Naive B cell (primary cell): ENCODE data around the gene YY2. TPM values are rescaled to one million over a fixed set of nuclear protein-coding genes. Genes with fewer than 3 reads are reported as not detected.
"Not testable (repeated sequence)": the region's sequence is repeated elsewhere in the genome, so short reads cannot be mapped to it uniquely, and the experiment has no call there.

Experiments used
- ATAC-seq, 2 donors: fragments of 150-1000 bp; cut with Tn5 transposase; 2 replicates each; pipeline ENCODE4 v1.10.0; 2021; ENCODE audit warnings: low read depth in 2 of 2, mild to moderate bottlenecking in 2 of 2, moderate library complexity in 2 of 2
- DNase-seq: peaks from one replicate; pipeline ENCODE4 v3.0.0; 2022
- H3K27ac Mint-ChIP-seq, 6 donors: one replicate each; pipeline ENCODE4 v1.8.0; 2020 to 2022; ENCODE audit warnings: mild to moderate bottlenecking in 6 of 6, mixed read lengths in 6 of 6, moderate library complexity in 5 of 6, inconsistent platforms in 2 of 6
- H3K27me3 Mint-ChIP-seq, 3 donors: one replicate each; pipeline ENCODE4 v1.8.0; 2021 to 2022; ENCODE audit warnings: mixed read lengths in 3 of 3, mild to moderate bottlenecking in 1 of 3
- H3K36me3 Mint-ChIP-seq, 2 donors: one replicate each; pipeline ENCODE4 v1.8.0; 2020 to 2022; ENCODE audit warnings: mixed read lengths in 2 of 2, inconsistent platforms in 1 of 2, mild to moderate bottlenecking in 1 of 2
- H3K4me1 Mint-ChIP-seq, 3 donors: one replicate each; pipeline ENCODE4 v1.8.0; 2020 to 2022; ENCODE audit warnings: mixed read lengths in 3 of 3, inconsistent platforms in 1 of 3, mild to moderate bottlenecking in 1 of 3, moderate library complexity in 1 of 3
- H3K4me3 Mint-ChIP-seq, 8 donors: one replicate each; pipeline ENCODE4 v1.8.0; 2020 to 2022; ENCODE audit warnings: mild to moderate bottlenecking in 8 of 8, mixed read lengths in 8 of 8, moderate library complexity in 8 of 8, inconsistent platforms in 2 of 8
- H3K9me3 Mint-ChIP-seq, 7 donors: one replicate each; pipeline ENCODE4 v1.8.0; 2020 to 2022; ENCODE audit warnings: mixed read lengths in 7 of 7, mild to moderate bottlenecking in 5 of 7, inconsistent platforms in 2 of 7, moderate library complexity in 1 of 7
- polyA plus RNA-seq, 6 donors: library from polyadenylated mRNA; unstranded; fragments of 300-500 nt; fragmentation: Illumina TruSeq; gene quantifications; one replicate each; pipeline ENCODE4 v1.2.3, GENCODE V29; 2021; ENCODE audit warnings: low read depth in 6 of 6

The YY2 gene
- polyA plus RNA-seq, 6 donors from 2014 or later: 0.35 to 0.96 (median 0.65) TPM; not detected in 1

- H3K27ac Mint-ChIP-seq: no peak overlapping the region
- no peaks in the 10 kb centered on the region for H3K9me3 Mint-ChIP-seq
- peak overlapping the region in 1 of 8 donors; percentile 29 for H3K4me3 Mint-ChIP-seq
- H3K4me1 Mint-ChIP-seq: peaks cover 4 to 13% (median 10%) of the 10 kb centered on the region in 3 donors
- H3K36me3 Mint-ChIP-seq: peaks cover 0 to 4% of the 10 kb centered on the region in 2 donors
- H3K27me3 Mint-ChIP-seq: no peaks in the 10 kb centered on the region
- no peak for ATAC-seq
- DNase-seq: no peak
These were observed 12.6 kb upstream of the YY2 start for GRCh38 chrX:21843179-21843578.

- Mint-ChIP-seq H3K27me3 (no peaks in the 10 kb centered on the region), H3K36me3 (peaks cover 0 to 4% of the 10 kb centered on the region in 2 donors), H3K9me3 (no peaks in the 10 kb centered on the region), H3K4me1 (peaks cover 3 to 11% (median 9%) of the 10 kb centered on the region in 3 donors), H3K27ac (peak overlapping the region in 1 of 6 donors; percentile 88), H3K4me3 (no peak overlapping the region)
- no peak for DNase-seq
- no peak for ATAC-seq
These were observed 10.7 kb upstream of the YY2 start for GRCh38 chrX:21845096-21845495.

- DNase-seq (no peak), ATAC-seq (no peak)
- H3K9me3 Mint-ChIP-seq: no peaks in the 10 kb centered on the region
- peaks cover 0 to 4% of the 10 kb centered on the region in 2 donors for H3K36me3 Mint-ChIP-seq
- no peak overlapping the region for H3K4me3 Mint-ChIP-seq
- H3K27ac Mint-ChIP-seq: no peak overlapping the region
- H3K27me3 Mint-ChIP-seq: no peaks in the 10 kb centered on the region
- peaks cover 0 to 5% (median 0%) of the 10 kb centered on the region in 3 donors for H3K4me1 Mint-ChIP-seq
These were observed 8.4 kb upstream of the YY2 start for GRCh38 chrX:21847342-21847741.

- H3K27ac Mint-ChIP-seq: no peak overlapping the region
- peaks cover 0 to 4% (median 0%) of the 10 kb centered on the region in 7 donors for H3K9me3 Mint-ChIP-seq
- peaks cover 7 to 14% of the 10 kb centered on the region in 2 donors for H3K36me3 Mint-ChIP-seq
- no peak overlapping the region for H3K4me3 Mint-ChIP-seq
- DNase-seq (no peak), ATAC-seq (no peak)
- H3K4me1 Mint-ChIP-seq: peaks cover 0 to 2% (median 0%) of the 10 kb centered on the region in 3 donors
- no peaks in the 10 kb centered on the region for H3K27me3 Mint-ChIP-seq
These were observed 2.2 kb upstream of the YY2 start for GRCh38 chrX:21853578-21853977.

- no peak for ATAC-seq
- no peaks in the 10 kb centered on the region for H3K27me3 Mint-ChIP-seq
- no peak overlapping the region for H3K27ac Mint-ChIP-seq
- DNase-seq: no peak
- H3K36me3 Mint-ChIP-seq: peaks cover 7 to 14% of the 10 kb centered on the region in 2 donors
- H3K4me1 Mint-ChIP-seq: peaks cover 0 to 2% (median 0%) of the 10 kb centered on the region in 3 donors
- H3K9me3 Mint-ChIP-seq: peaks cover 0 to 4% (median 0%) of the 10 kb centered on the region in 7 donors
- H3K4me3 Mint-ChIP-seq: no peak overlapping the region
These were observed 717 bp downstream of the YY2 start for GRCh38 chrX:21856504-21856903.

GRCh38 chrX:21863241-21863640 is 7.5 kb downstream of the YY2 start:
- H3K27ac Mint-ChIP-seq: no peak overlapping the region
- no peak overlapping the region for H3K4me3 Mint-ChIP-seq

GRCh38 chrX:21865436-21865835 is 9.6 kb downstream of the YY2 start:
- Mint-ChIP-seq H3K9me3 (no peaks in the 10 kb centered on the region), H3K27ac (no peak overlapping the region), H3K4me1 (no peaks in the 10 kb centered on the region), H3K27me3 (no peaks in the 10 kb centered on the region), H3K36me3 (no peaks in the 10 kb centered on the region), H3K4me3 (no peak overlapping the region)
- DNase-seq (no peak), ATAC-seq (no peak)

More at GRCh38 chrX:21863241-21863640, 7.5 kb downstream of the YY2 start:
- ATAC-seq: no peak
- no peaks in the 10 kb centered on the region for H3K9me3 Mint-ChIP-seq
- no peaks in the 10 kb centered on the region for H3K27me3 Mint-ChIP-seq
- DNase-seq: no peak
- no peaks in the 10 kb centered on the region for H3K36me3 Mint-ChIP-seq
- peaks cover 0 to under 1% (median 0%) of the 10 kb centered on the region in 3 donors for H3K4me1 Mint-ChIP-seq

GRCh38 chrX:21870494-21870893 is 14.7 kb downstream of the YY2 start:
- H3K27me3 Mint-ChIP-seq: no peaks in the 10 kb centered on the region

GRCh38 chrX:21873063-21873775 is 17.4 kb downstream of the YY2 start:
- DNase-seq (no peak), ATAC-seq (no peak)
- Mint-ChIP-seq H3K27ac (no peak overlapping the region), H3K27me3 (no peaks in the 10 kb centered on the region), H3K9me3 (no peaks in the 10 kb centered on the region), H3K4me3 (no peak overlapping the region), H3K4me1 (no peaks in the 10 kb centered on the region), H3K36me3 (no peaks in the 10 kb centered on the region)

More at GRCh38 chrX:21870494-21870893, 14.7 kb downstream of the YY2 start:
- H3K9me3 Mint-ChIP-seq: no peaks in the 10 kb centered on the region
- ATAC-seq: no peak
- DNase-seq: no peak
- no peak overlapping the region for H3K27ac Mint-ChIP-seq
- H3K36me3 Mint-ChIP-seq: no peaks in the 10 kb centered on the region
- H3K4me3 Mint-ChIP-seq: no peak overlapping the region
- H3K4me1 Mint-ChIP-seq: no peaks in the 10 kb centered on the region

- not testable (repeated sequence) for ATAC-seq, H3K4me1 Mint-ChIP-seq, H3K4me3 Mint-ChIP-seq, H3K36me3 Mint-ChIP-seq, DNase-seq, H3K27me3 Mint-ChIP-seq, H3K9me3 Mint-ChIP-seq, H3K27ac Mint-ChIP-seq
These were observed 18.4 kb downstream of the YY2 start for GRCh38 chrX:21874182-21874581.

- peaks cover 0 to 4% (median 0%) of the 10 kb centered on the region in 7 donors for H3K9me3 Mint-ChIP-seq
- H3K4me1 Mint-ChIP-seq: no peaks in the 10 kb centered on the region
- peak overlapping the region in 1 of 6 donors; percentile 32 for H3K27ac Mint-ChIP-seq
- H3K36me3 Mint-ChIP-seq: no peaks in the 10 kb centered on the region
- no peak overlapping the region for H3K4me3 Mint-ChIP-seq
- H3K27me3 Mint-ChIP-seq: no peaks in the 10 kb centered on the region
- ATAC-seq: no peak
- no peak for DNase-seq
These were observed 19.2 kb downstream of the YY2 start for GRCh38 chrX:21875013-21875412.

GRCh38 chrX:21881881-21882574 is 26.2 kb downstream of the YY2 start:
- Mint-ChIP-seq H3K4me1 (no peaks in the 10 kb centered on the region), H3K27me3 (no peaks in the 10 kb centered on the region), H3K4me3 (no peak overlapping the region), H3K9me3 (peaks cover 0 to 4% (median 0%) of the 10 kb centered on the region in 7 donors), H3K27ac (no peak overlapping the region), H3K36me3 (peaks cover 0 to 8% of the 10 kb centered on the region in 2 donors)
- no peak for DNase-seq
- ATAC-seq: no peak

- Mint-ChIP-seq H3K36me3 (peaks cover 0 to 8% of the 10 kb centered on the region in 2 donors), H3K4me3 (no peak overlapping the region), H3K9me3 (peaks cover 0 to 4% (median 0%) of the 10 kb centered on the region in 7 donors), H3K4me1 (no peaks in the 10 kb centered on the region), H3K27me3 (no peaks in the 10 kb centered on the region), H3K27ac (no peak overlapping the region)
- no peak for DNase-seq
- ATAC-seq: no peak
These were observed 27.5 kb downstream of the YY2 start for GRCh38 chrX:21883258-21883657.

GRCh38 chrX:21885568-21885967 is 29.8 kb downstream of the YY2 start:
- H3K4me1 Mint-ChIP-seq: no peaks in the 10 kb centered on the region
- H3K36me3 Mint-ChIP-seq: peaks cover 0 to 7% of the 10 kb centered on the region in 2 donors
- DNase-seq (no peak), ATAC-seq (no peak)
- no peaks in the 10 kb centered on the region for H3K9me3 Mint-ChIP-seq
- H3K4me3 Mint-ChIP-seq: no peak overlapping the region
- no peak overlapping the region for H3K27ac Mint-ChIP-seq
- no peaks in the 10 kb centered on the region for H3K27me3 Mint-ChIP-seq
